ENCODE measurements around the gene JADE3.
"Not testable (repeated sequence)": the region's sequence is repeated elsewhere in the genome, so short reads cannot be mapped to it uniquely, and the experiment has no call there.

Gene JADE3

DNA sequence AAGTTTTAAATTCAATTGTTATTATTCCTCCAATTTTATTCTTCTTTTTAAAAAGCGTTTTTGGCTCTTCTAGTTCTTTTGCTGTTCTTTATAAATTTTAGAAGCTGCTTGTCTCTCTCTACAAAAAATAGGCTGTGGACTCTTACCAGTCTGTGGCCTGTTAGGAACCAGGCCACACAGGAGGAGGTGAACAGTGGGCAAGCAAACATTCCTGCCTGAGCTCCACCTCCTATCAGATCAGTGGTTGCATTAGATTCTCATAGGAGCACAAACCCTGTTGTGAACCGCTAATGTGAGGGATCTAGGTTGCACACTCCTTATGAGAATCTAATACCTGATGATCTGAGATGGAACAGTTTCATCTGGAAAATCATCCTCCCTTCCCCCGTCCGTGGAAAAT lies 23.1 kb downstream of the JADE3 start:
- DNase-seq (ENCODE audit: low spot score) = no peak

DNA sequence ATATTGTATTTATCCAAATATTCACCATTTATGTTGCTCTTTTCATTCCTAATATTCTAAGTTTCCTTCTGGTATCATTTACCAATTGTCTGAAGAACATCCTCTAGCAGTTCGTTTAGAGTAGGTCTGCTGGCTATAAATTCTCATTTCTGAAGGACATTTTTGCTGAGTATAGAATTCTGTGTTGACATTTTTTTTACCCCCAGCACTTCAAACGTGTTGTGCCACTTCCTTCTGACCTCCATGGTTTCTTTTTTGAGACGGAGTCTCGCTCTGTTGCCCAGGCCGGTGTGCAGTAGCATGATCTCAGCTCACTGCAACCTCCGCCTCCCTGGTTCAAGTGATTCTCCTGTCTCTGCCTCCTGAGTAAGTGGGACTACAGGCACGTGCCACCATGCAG lies 26.4 kb downstream of the JADE3 start:
- DNase-seq (ENCODE audit: low spot score) = no peak

DNA sequence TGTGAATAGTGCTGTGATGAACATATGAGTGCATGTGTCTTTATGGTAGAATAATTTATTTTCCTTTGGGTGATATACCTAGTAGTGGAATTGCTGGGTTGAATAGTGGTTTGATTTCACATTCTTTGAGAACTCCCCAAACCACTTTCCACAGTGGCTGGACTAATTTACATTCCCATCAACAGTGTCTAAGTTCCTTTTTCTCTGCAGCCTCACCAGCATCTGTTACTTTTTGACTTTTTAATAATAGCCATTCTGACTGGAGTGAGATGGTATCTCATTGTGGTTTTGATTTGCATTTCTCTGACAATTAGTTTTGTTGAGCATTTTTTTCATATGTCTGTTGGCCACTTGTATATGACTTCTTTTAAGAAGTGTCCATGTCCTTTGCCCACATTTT lies 29.1 kb downstream of the JADE3 start:
- DNase-seq (ENCODE audit: low spot score) = no peak

GRCh38 chrX:46953137-46953527 lies 40.9 kb downstream of the JADE3 start:
- no peak for DNase-seq (ENCODE audit: low spot score)

- no peak for DNase-seq (ENCODE audit: low spot score)
Observed at GRCh38 chrX:46953597-46953996, 41.4 kb downstream of the JADE3 start.

- DNase-seq (ENCODE audit: low spot score) = no peak
Observed at GRCh38 chrX:46954716-46955115, 42.5 kb downstream of the JADE3 start.

DNA sequence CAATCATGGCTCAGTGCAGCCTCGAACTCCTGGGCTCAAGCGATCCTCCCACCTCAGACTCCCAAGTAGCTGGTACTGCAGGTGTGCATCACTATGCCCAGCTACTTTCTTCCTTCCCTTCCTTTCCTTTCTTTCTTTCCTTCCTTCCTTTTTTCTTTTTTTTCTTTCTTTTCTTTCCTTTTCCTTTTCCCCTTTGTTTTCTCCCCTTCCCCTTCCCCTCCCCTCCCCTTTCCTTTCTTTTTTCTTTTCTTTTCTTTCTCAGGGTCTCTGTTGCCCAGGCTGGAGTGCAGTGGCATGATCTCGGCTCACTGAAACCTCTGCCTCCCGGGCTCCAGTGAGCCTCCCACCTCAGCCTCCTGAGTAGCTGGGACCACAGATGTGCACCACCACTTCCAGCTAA lies 44.4 kb downstream of the JADE3 start:
- DNase-seq (ENCODE audit: low spot score) = not testable (repeated sequence)

DNA sequence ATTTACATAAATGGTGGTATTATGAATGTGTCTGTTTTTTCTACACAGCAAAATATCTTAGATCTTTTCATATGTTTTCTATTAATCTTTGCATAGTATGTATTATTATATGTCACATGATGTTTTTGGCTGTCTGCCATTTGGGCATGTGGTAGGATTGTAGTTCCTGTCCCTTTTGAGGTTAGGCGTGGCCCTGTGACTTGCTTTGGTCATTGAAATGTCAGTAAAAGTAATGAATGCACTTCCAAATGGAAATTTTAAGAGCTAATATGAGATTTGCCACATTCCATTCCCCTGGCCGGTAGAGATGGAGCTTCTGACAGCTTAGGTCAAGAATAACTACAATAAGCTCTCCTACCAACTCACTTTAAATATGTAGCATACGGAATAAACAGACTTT lies 45.1 kb downstream of the JADE3 start:
- DNase-seq (ENCODE audit: low spot score) = no peak

DNA sequence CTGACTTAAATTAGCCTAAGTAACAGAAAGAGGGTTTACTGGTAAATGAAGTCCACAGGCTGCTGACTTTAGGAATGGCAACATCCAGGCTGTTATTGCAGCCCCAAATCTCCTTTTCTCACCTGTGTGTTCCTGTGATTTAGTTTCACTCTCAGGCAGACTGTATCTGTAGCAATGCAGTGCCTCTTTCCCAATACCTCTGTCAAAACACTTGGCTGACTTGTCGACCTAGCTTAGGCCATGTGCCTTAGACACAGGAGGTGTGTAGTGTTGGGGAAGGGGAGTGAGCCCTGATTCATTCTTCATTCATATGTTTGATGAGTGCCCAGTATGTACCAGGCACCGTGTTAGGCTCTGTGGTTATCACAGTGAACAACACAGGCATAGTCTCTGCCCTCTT lies 46.9 kb downstream of the JADE3 start:
- no peak for DNase-seq (ENCODE audit: low spot score)

GRCh38 chrX:46959985-46960700 lies 47.9 kb downstream of the JADE3 start:
- no peak for DNase-seq (ENCODE audit: low spot score)

DNA sequence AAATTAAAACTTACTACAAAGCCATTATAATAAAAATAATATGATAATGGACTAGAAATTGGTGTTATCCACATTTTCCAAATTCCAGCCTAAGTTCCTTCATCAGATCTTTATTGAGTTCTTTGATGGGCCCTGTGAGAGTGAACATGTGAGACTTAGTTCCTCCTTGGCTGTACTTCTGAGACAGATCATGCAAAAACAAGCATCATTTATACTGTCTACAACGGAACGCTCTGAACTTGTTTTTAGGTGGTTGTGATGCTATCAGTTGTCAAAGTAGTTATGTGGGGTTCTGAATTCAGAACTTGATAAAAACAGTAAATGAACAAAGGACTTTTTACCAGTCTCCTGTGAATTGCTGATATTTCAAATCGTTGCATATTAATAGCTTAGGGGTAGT lies 48.9 kb downstream of the JADE3 start:
- no peak for DNase-seq (ENCODE audit: low spot score)

DNA sequence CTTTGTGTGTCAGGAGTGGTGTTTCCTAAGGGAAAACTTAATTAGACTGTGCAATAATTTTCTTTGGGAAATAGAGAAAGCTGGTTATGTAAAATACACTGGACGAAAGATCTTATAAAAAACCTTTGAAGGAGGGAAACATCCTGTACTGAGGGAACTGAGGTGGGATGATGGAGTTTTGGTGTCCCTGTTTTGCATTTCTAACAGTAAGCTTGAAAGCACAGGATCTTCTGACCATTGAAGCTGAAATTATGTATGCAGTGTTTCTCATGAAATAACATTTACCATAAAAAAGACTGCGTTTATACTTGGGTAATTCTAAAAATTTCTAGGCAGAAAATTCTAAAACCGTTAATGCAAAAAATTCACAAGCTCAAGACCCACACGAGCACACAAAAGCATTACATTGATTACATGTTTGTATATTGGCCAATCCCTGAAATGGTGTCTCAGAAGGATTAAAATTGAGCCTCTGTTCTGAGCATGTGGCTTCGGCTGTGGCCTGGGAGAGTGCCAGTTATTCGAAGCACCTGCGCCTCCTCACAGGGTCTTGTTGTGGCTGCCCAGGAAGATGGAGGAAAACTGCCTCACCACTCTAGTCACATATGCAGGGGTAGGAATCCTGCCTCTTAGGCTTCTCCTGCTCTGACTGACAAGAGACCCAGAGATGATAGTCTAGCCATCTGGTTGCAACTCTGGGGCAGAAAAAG lies 49.5 kb downstream of the JADE3 start:
- DNase-seq (ENCODE audit: low spot score) = no peak

GRCh38 chrX:46965125-46965758 lies 53.0 kb downstream of the JADE3 start:
- DNase-seq (ENCODE audit: low spot score) = no peak

GRCh38 chrX:46967547-46967946 lies 55.3 kb downstream of the JADE3 start:
- no peak for DNase-seq (ENCODE audit: low spot score)

DNA sequence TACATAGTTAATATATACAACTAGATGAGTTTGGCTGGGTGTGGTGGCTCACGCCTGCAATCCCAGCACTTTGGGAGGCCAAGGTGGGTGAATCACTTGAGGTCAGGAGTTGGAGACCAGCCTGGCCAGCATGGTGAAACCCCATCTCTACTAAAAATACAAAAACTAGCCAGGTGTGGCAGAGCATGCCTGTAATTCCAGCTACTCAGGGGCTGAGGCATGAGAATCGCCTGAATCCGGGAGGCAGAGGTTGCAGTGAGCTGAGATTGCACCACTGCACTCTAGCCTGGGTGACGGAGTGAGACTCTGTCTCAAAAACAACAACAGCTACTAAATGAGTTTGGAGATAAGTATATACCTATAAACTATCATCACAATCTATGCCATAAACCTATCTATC lies 64.8 kb downstream of the JADE3 start:
- not testable (repeated sequence) for DNase-seq (ENCODE audit: low spot score)

DNA sequence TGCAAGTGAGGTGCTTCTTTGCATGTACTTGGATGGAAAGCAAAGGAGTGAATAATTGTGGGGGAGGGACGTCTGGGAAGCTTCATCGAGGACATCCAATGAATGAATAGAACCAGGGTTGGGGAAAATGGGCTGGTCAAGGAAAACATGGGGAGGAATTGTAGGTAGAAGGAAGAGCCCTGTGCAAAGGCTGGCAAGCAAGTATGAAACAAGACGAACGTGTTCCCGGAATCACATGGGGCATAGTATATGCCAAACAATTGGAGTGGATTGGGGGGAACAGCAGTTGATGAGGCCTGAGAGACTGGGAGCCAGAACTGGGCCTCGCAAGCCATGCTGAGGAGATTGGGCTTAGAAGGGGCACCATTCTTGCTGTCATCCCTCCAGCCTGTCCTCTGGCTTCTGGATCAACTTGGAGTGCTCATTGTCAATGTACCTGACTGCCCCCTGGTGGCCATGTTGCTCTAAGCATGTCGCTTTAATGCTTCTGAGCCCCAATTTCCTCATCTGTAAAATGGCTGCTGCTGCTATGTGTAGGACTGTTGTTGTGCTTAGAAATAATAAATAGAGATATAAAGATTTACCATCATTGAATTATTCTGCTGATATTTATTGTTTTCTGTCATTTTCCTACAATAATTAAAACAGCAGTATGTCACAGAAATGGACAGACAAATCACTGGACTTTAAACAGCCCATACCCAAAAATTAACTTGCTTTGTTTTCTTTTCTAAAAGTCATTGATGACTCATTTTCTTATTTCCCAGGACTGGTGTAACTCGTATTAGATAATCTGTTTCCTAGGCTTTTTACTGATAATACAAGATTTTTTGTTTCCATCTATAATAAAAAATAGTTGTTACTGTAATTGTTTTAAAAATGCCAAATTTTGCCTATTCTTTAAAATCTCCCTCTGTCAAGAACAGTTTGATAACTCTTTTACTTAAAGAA lies 66.4 kb downstream of the JADE3 start:
- DNase-seq (ENCODE audit: low spot score) = peak; percentile 75

- DNase-seq (ENCODE audit: low spot score) = no peak
Observed at GRCh38 chrX:46984705-46985104, 72.5 kb downstream of the JADE3 start.

DNA sequence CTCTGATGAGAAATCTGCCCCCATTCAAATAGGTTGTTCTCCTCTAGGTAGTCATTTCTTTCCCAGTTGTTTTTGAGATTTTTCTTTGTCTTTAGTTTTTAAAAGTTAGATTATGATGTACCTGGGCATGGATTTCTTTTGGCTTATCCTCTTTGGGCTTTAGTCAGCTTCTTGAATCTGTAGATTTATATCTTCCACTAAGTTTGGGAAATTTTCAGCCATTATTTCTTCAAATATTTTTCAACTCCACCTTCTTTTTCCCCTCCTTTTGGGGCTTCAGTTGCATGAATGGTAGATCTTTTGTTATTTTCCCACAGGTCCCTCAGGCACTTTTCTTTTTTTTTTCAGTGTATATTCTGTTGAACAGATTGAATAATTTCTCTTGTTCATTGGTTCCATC lies 77.3 kb downstream of the JADE3 start:
- DNase-seq (ENCODE audit: low spot score) = no peak

DNA sequence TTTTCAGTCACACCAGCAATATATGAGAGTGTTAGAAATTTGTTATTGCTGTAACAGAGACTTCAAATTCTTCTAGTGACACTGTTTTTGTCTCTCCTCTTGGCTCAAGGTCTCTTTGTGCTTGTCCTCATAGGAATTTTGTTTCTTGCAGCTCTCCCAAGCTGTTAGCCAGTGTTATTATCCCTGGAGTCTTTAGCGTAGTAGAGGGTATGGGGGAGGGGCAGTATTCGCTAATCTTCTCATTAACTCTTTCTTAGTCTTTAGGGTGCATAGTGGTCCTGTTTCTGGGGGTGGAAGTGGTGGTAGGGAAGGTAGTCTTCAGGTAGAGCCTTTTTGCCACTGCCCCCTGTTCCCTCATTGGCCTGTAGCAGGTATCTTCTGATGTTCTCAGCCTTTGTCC lies 79.4 kb downstream of the JADE3 start:
- no peak for DNase-seq (ENCODE audit: low spot score)

DNA sequence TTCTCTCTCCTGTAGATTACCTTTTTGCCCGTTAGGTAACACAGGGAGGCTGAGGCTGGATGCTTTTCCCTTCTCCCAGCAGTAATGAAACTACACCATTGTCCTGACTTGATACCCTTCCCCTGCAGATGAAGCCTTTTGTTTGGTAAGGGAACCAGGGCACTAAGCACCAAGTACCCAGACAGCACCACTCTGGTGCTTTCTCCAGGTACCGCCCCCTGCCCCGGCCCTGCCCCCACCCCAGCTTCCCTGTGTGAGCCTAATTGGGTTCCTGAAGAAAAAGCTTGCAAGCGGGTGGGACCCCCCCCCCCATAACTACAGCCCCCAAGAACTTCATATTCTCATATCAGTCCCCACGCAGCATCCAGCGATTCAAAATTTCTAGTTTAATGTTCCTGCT lies 79.8 kb downstream of the JADE3 start:
- DNase-seq (ENCODE audit: low spot score) = no peak

DNA sequence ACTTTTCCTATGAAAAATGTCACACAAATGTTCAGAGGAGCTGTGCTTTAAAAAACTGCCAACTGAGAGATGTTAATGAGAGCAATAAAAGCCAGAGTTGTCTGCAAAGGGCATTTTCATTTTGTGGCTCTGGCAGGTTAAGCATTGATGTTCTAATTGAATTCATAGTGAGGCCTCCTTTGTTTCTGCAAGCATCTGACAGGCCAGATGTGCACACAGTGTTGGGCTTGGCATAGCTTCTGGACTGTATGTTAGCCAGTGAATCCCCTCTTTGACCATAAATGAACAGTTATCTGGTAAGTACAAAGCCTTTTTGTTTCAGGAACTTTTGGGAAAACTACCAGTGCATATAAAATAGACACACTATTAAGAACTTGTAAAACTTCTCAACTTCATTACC lies 81.9 kb downstream of the JADE3 start:
- no peak for DNase-seq (ENCODE audit: low spot score)

DNA sequence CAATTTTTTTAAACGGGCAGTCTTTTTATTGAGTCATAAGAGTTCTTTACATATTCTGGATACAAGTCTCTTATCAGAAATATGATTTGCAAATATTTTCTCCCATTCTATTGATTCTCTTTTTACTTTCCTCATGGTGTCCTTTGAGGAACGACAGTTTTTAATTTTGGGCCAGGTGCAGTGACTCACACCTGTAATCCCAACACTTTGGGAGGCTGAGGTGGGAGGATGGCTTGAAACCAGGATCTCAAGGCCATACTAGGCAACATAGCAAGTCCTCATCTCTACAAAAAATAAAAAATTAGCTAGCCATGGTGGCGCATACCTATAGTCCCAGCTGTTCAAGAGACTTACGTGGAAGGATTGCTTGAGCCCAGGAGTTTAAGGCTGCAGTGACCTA lies 99.9 kb downstream of the JADE3 start:
- DNase-seq (ENCODE audit: low spot score) = no peak

Data from kidney capillary endothelial cell (primary cell).